Middle frontal gyrus (tissue), 1 donor: Measurements from ENCODE around the gene TAX1BP1.

Source experiments
- DNase-seq: peaks from one replicate; pipeline ENCODE4 v3.0.0-alpha.2; 2015; ENCODE audit warnings: low spot score; ENCODE audit errors: extremely low spot score

TAX1BP1 gene

GRCh38 chr7:27739909-27740448 lies at the start of gene TAX1BP1:
Gene TAX1BP1, plus strand, starts transcription at chr7:27740162. Its CDS starts 8,363 bp downstream, at chr7:27748525.
- peak; percentile 90 for DNase-seq

GRCh38 chr7:27690649-27691048 lies 49.3 kb upstream of the TAX1BP1 start:
- DNase-seq = no peak

GRCh38 chr7:27693794-27694193 lies 46.2 kb upstream of the TAX1BP1 start:
- DNase-seq = no peak

GRCh38 chr7:27695096-27695495 lies 44.9 kb upstream of the TAX1BP1 start:
- DNase-seq = no peak

- no peak for DNase-seq
These were observed 42.0 kb upstream of the TAX1BP1 start for GRCh38 chr7:27697861-27698430.

GRCh38 chr7:27699751-27700150 lies 40.2 kb upstream of the TAX1BP1 start:
- no peak for DNase-seq

GRCh38 chr7:27700501-27700900 lies 39.5 kb upstream of the TAX1BP1 start:
- DNase-seq = no peak

- no peak for DNase-seq
These were observed 36.8 kb upstream of the TAX1BP1 start for GRCh38 chr7:27703181-27703580.

- DNase-seq = no peak
These were observed 35.4 kb upstream of the TAX1BP1 start for GRCh38 chr7:27704422-27705199.

- no peak for DNase-seq
These were observed 34.8 kb upstream of the TAX1BP1 start for GRCh38 chr7:27705200-27705594.

GRCh38 chr7:27708485-27708884 lies 31.5 kb upstream of the TAX1BP1 start:
- no peak for DNase-seq

GRCh38 chr7:27709137-27710075 lies 30.6 kb upstream of the TAX1BP1 start:
- no peak for DNase-seq

GRCh38 chr7:27712217-27712616 lies 27.7 kb upstream of the TAX1BP1 start:
- DNase-seq = no peak

- DNase-seq = no peak
These were observed 25.0 kb upstream of the TAX1BP1 start for GRCh38 chr7:27714831-27715444.

- DNase-seq = no peak
These were observed 16.9 kb upstream of the TAX1BP1 start for GRCh38 chr7:27723085-27723484.

GRCh38 chr7:27727058-27727457 lies 12.9 kb upstream of the TAX1BP1 start:
- DNase-seq = no peak

- DNase-seq = no peak
These were observed 9.8 kb upstream of the TAX1BP1 start for GRCh38 chr7:27730112-27730511.

- DNase-seq = no peak
These were observed 5.4 kb upstream of the TAX1BP1 start for GRCh38 chr7:27734583-27734982.

- DNase-seq = no peak
These were observed 4.8 kb upstream of the TAX1BP1 start for GRCh38 chr7:27735165-27735564.

- DNase-seq = no peak
These were observed 4.1 kb upstream of the TAX1BP1 start for GRCh38 chr7:27735831-27736230.

- no peak for DNase-seq
These were observed 2.8 kb upstream of the TAX1BP1 start for GRCh38 chr7:27737178-27737577.
